GM12878 (cell line): ENCODE data around the gene KLHL3. TPM values are rescaled to one million over a fixed set of nuclear protein-coding genes. Genes with fewer than 3 reads are reported as not detected.

Source experiments
- ATAC-seq: fragments of 200-7000 bp; cut with Tn5 transposase; 3 replicates; pipeline ENCODE4 v1.9.1; 2020; ENCODE audit warnings: mild to moderate bottlenecking, moderate library complexity
- BruUV-seq: library from RNA; stranded (reverse); fragments of 400-500 nt; replicated peaks from 2 replicates; lab custom pipeline; 2021; lab: Mats Ljungman, UMichigan
- CTCF ChIA-PET: fragments of 300-600 bp; sonication (Branson Sonifier 250); formaldehyde crosslinking; extraction: SDS; loops from one replicate; lab custom pipeline; 2021; ENCODE audit warnings: inconsistent platforms; lab: Yijun Ruan, JAX
- POLR2A ChIA-PET: fragments of 350-600 bp; formaldehyde crosslinking; extraction: SDS; loops from one replicate; lab custom pipeline; 2021; ENCODE audit warnings: inconsistent platforms; lab: Charles Lee
- RAD21 ChIA-PET: fragments of 300-600 bp; sonication (Branson Sonifier 250); formaldehyde crosslinking; loops from one replicate; lab custom pipeline; 2023; ENCODE audit warnings: antibody characterized with exemption; ENCODE audit not compliant: unreplicated experiment; lab: Charles Lee
- SMC1A ChIA-PET: fragments of 300-600 bp; sonication (Branson Sonifier 250); formaldehyde crosslinking; loops from one replicate; lab custom pipeline; 2023; ENCODE audit not compliant: unreplicated experiment, uncharacterized antibody; lab: Charles Lee
- DNase-seq: peaks from one replicate; pipeline ENCODE4 v3.0.0-alpha.2; 2011; ENCODE audit warnings: low read depth, low spot score
- FAIRE-seq: peaks from 3 replicates; lab custom pipeline; 2011; peaks lifted over from hg19 to GRCh38; lab: Jason Lieb, UNC
- H2AFZ ChIP-seq: 2 replicates; pipeline ENCODE4 v1.6.0; 2011; ENCODE audit warnings: low read depth, low read length, control low read depth; ENCODE audit not compliant: control insufficient read depth
- H3K27ac ChIP-seq: 2 replicates; pipeline ENCODE4 v1.5.1; 2011; ENCODE audit warnings: control low read depth; ENCODE audit not compliant: control insufficient read depth, insufficient read depth
- H3K27me3 ChIP-seq, 2 experiments: replicated peaks in 1 of 2; 2 replicates each; pipeline versions ENCODE4 v1.6.0 to v1.6.1; 2011; ENCODE audit warnings: low read length in 1 of 2; ENCODE audit not compliant: control insufficient read depth in 2 of 2, insufficient read depth in 2 of 2
- H3K36me3 ChIP-seq, 2 experiments: 2 replicates each; pipeline ENCODE4 v1.5.1; 2011; ENCODE audit warnings: low read length in 1 of 2; ENCODE audit not compliant: control insufficient read depth in 2 of 2, insufficient read depth in 2 of 2
- H3K4me1 ChIP-seq: 2 replicates; pipeline ENCODE4 v1.6.1; 2011; ENCODE audit warnings: mild to moderate bottlenecking, low read length, moderate library complexity, mixed read lengths; ENCODE audit not compliant: control insufficient read depth, insufficient read depth
- H3K4me2 ChIP-seq: 2 replicates; pipeline ENCODE4 v1.6.0; 2011; ENCODE audit warnings: control low read depth; ENCODE audit not compliant: control insufficient read depth, insufficient read depth
- H3K4me3 ChIP-seq: fragments of 200-600 bp; sonication (generic); 2 replicates; pipeline ENCODE4 v1.5.1; 2016
- H3K79me2 ChIP-seq: 2 replicates; pipeline ENCODE4 v1.6.0; 2011; ENCODE audit warnings: low read length; ENCODE audit not compliant: control insufficient read depth, insufficient read depth
- H3K9ac ChIP-seq: 2 replicates; pipeline ENCODE4 v1.8.0; 2011; ENCODE audit warnings: low read length, control low read depth, mixed read lengths; ENCODE audit not compliant: control insufficient read depth, insufficient read depth
- H3K9me3 ChIP-seq: replicated peaks from 3 replicates; pipeline ENCODE4 v1.5.1; 2011; ENCODE audit warnings: mild to moderate bottlenecking, low read length; ENCODE audit not compliant: control insufficient read depth, insufficient read depth
- H4K20me1 ChIP-seq: 2 replicates; pipeline ENCODE4 v1.6.0; 2011; ENCODE audit not compliant: control insufficient read depth, insufficient read depth
- BACH1 ChIP-seq: fragments of 450-650 bp; IDR thresholded peaks from 2 replicates; pipeline ENCODE4 v1.6.1; 2017; ENCODE audit warnings: mild to moderate bottlenecking, borderline replicate concordance
- EGR1 ChIP-seq, 2 experiments: IDR thresholded peaks; 1 replicate in 1 of 2; 2 replicates in 1 of 2; pipeline ENCODE4 v1.6.1; 2011 to 2012; ENCODE audit warnings: low read depth in 2 of 2, low read length in 2 of 2, borderline replicate concordance in 1 of 2, mild to moderate bottlenecking in 1 of 2, moderate library complexity in 1 of 2
- NBN ChIP-seq: fragments of 450-650 bp; IDR thresholded peaks from 2 replicates; pipeline ENCODE4 v1.6.1; 2016
- SIN3A ChIP-seq: IDR thresholded peaks from 2 replicates; pipeline ENCODE4 v1.6.1; 2012; ENCODE audit warnings: low read depth, low read length, improper control_type of control experiment
- SUPT20H ChIP-seq: IDR thresholded peaks from 2 replicates; pipeline ENCODE4 v1.6.1; 2011; ENCODE audit warnings: low read depth, mild to moderate bottlenecking, low read length, moderate library complexity, borderline replicate concordance; ENCODE audit not compliant: control insufficient read depth
- TARDBP ChIP-seq: IDR thresholded peaks from 2 replicates; pipeline ENCODE4 v1.6.1; 2016; ENCODE audit warnings: borderline replicate concordance
- WGBS: methylation state at CpG from one replicate; pipeline ENCODE4 v1.1.6; 2016; ENCODE audit warnings: low lambda C conversion rate; ENCODE audit not compliant: insufficient replicate concordance, insufficient coverage; ENCODE audit errors: missing lambda C conversion rate; 5-methylcytosine and 5-hydroxymethylcytosine counted together
- in situ Hi-C: fragments of 300-500 bp; cut with MboI; formaldehyde crosslinking; loops from 9 replicates; pipeline ENCODE4 v1.14.3; 2018; ENCODE audit warnings: mixed read lengths
- intact Hi-C: fragments of 100-400 bp; cut with micrococcal nuclease; formaldehyde crosslinking; loops from one replicate; pipeline ENCODE4 v1.14.2; 2022; ENCODE audit not compliant: unreplicated experiment
- polyA plus RNA-seq, 11 experiments: library from polyadenylated mRNA; depleted of rRNA in 4 of 11; unstranded in 6 of 11; stranded (reverse) in 5 of 11; fragments of >200 nt; fragmentation: Nextera tagmentation in 4 of 11; fragmentation: Illumina TruSeq in 1 of 11; extraction: Ambion mirVana in 4 of 11; extraction: Trizol in 1 of 11; gene quantifications; 1 replicate in 1 of 11; 2 replicates in 10 of 11; pipeline versions ENCODE4 v1.2.1 to v1.2.3, GENCODE V29; 2011 to 2016; ENCODE audit warnings: inconsistent platforms in 2 of 11, missing spikeins in 2 of 11, low read depth in 1 of 11
- total RNA-seq, 4 experiments: library from RNA; depleted of rRNA in 3 of 4; stranded (reverse); fragments of >200 nt in 3 of 4; fragmentation: Illumina TruSeq in 1 of 4; extraction: Trizol in 1 of 4; gene quantifications; 2 replicates each; pipeline versions ENCODE4 v1.2.1 to v1.2.3, GENCODE V29; 2013 to 2021
- TF ChIP-seq, protein P1 (sequence below): fragments of 450-650 bp; IDR thresholded peaks from 2 replicates; pipeline ENCODE4 v1.6.1; 2017; ENCODE audit warnings: borderline replicate concordance

The KLHL3 gene
- total and polyA plus RNA-seq, 10 of the 15 experiments (the other 5 are each of a cell fraction or from before 2014, with no cell fraction given), result 1.7 to 11.7 (median 5.6) TPM

- no TSS peak for BruUV-seq
- RAD21 ChIA-PET, result interaction anchor here (7.5 kb wide), 1 partner anchor 110 kb away, joined by 101 read pairs; no protein-coding TSS in a partner anchor
- no peaks in the 10 kb centered on the region for H3K4me1 ChIP-seq
- no peaks in the 10 kb centered on the region for H3K9me3 ChIP-seq
- ATAC-seq (no peak), DNase-seq (no peak), FAIRE-seq (no peak)
- no peaks in the 10 kb centered on the region for H3K79me2 ChIP-seq
- H3K27me3 ChIP-seq, result no peaks in the 10 kb centered on the region
- H3K9ac ChIP-seq, result no peak overlapping the region
- H3K27ac ChIP-seq, result no peak overlapping the region
- POLR2A ChIA-PET, result interaction anchor here (0.6 kb wide), 1 partner anchor 428 kb away, joined by 5 read pairs; no protein-coding TSS in a partner anchor
- TF ChIP-seq SIN3A (no peak), NBN (no peak), BACH1 (no peak), SUPT20H (no peak), TARDBP (no peak), EGR1 (IDR thresholded peaks at IDR 0.05; ENCODE audit: borderline replicate concordance in 1 of 2, low read depth in 2 of 2, low read length in 2 of 2) (no peak)
- TF ChIP-seq, protein P1, sequence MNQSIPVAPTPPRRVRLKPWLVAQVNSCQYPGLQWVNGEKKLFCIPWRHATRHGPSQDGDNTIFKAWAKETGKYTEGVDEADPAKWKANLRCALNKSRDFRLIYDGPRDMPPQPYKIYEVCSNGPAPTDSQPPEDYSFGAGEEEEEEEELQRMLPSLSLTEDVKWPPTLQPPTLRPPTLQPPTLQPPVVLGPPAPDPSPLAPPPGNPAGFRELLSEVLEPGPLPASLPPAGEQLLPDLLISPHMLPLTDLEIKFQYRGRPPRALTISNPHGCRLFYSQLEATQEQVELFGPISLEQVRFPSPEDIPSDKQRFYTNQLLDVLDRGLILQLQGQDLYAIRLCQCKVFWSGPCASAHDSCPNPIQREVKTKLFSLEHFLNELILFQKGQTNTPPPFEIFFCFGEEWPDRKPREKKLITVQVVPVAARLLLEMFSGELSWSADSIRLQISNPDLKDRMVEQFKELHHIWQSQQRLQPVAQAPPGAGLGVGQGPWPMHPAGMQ, result no peak
- H3K36me3 ChIP-seq, result no peaks in the 10 kb centered on the region; a peak in 1 of 4 replicates
- SMC1A ChIA-PET, result interaction anchor here (1.6 to 10.8 kb wide), 2 partner anchors 109 to 436 kb away, joined by 3 to 106 read pairs; no protein-coding TSS in a partner anchor
- 73% methylated on average over 3 of the region's 3 CpGs for WGBS
- no peak overlapping the region for H3K4me2 ChIP-seq
- intact Hi-C loops, result no loop called here
- no peaks in the 10 kb centered on the region for H4K20me1 ChIP-seq
- CTCF ChIA-PET, result interaction anchor here (2.0 to 10.5 kb wide), 3 partner anchors 27 to 109 kb away, joined by 10 to 195 read pairs (median 18); partner anchors contain the start of gene KLHL3
- no peak overlapping the region for H3K4me3 ChIP-seq
- H2AFZ ChIP-seq, result no peak overlapping the region
- in situ Hi-C loops, result loop anchor here (10.0 kb wide), 1 partner anchor 432 kb away; no protein-coding TSS in a partner anchor
Measured at GRCh38 chr5:137632716-137633115, 103.2 kb downstream of the KLHL3 start.
